ENCODE results near the gene NT5DC3.
A peak's percentile ranks its signal among the peaks of the same experiment; 100 is the strongest.

NT5DC3 gene

GRCh38 chr12:103799504-103799856 lies 41.6 kb downstream of the NT5DC3 start:
- ChIA-PET CTCF (no interaction called here), POLR2A (no interaction called here)
- H3K27ac ChIP-seq (ENCODE audit: insufficient read depth in 1 of 2, low read depth in 1 of 2, low read length in 2 of 2, poor library complexity in 1 of 2, severe bottlenecking in 2 of 2) = peak overlapping the region in 1 of 2 experiments; percentile 41
- peaks cover 7 to 37% (median 16%) of the 10 kb centered on the region in 4 experiments for H3K4me1 ChIP-seq (ENCODE audit: control extremely low read depth in 1 of 4, control insufficient read depth in 4 of 4, insufficient read depth in 4 of 4, low read length in 3 of 4)
- H3K4me3 ChIP-seq (ENCODE audit: control insufficient read depth in 1 of 7, extremely low read depth in 1 of 7, insufficient read depth in 4 of 7, low read depth in 2 of 7, low read length in 6 of 7) = no peak overlapping the region
- WGBS (ENCODE audit: insufficient coverage) = 33% methylated on average over 2 of the region's 4 CpGs
- peaks cover 0 to 4% (median 1%) of the 10 kb centered on the region in 5 experiments for H3K9me3 ChIP-seq (ENCODE audit: control extremely low read depth in 1 of 5, control insufficient read depth in 4 of 5, insufficient read depth in 2 of 5, low read depth in 1 of 5, low read length in 4 of 5)
- no peaks in the 10 kb centered on the region for H3K27me3 ChIP-seq (replicated peaks in 2 of 5; ENCODE audit: control insufficient read depth in 4 of 5, insufficient read depth in 5 of 5, low read length in 4 of 5)
- peaks cover 0 to 7% (median 0%) of the 10 kb centered on the region in 4 experiments for H3K36me3 ChIP-seq (ENCODE audit: control insufficient read depth in 4 of 4, insufficient read depth in 4 of 4, low read length in 3 of 4)
- peak in 2 of 3 donors; percentile 81 to 82 for DNase-seq

GRCh38 chr12:103798586-103798985 lies 42.4 kb downstream of the NT5DC3 start:
- ChIA-PET POLR2A (no interaction called here), CTCF (no interaction called here)
- Histone ChIP-seq H3K4me3 (ENCODE audit: control insufficient read depth in 1 of 7, extremely low read depth in 1 of 7, insufficient read depth in 4 of 7, low read depth in 2 of 7, low read length in 6 of 7) (no peak overlapping the region), H3K27me3 (replicated peaks in 2 of 5; ENCODE audit: control insufficient read depth in 4 of 5, insufficient read depth in 5 of 5, low read length in 4 of 5) (no peaks in the 10 kb centered on the region), H3K9me3 (ENCODE audit: control extremely low read depth in 1 of 5, control insufficient read depth in 4 of 5, insufficient read depth in 2 of 5, low read depth in 1 of 5, low read length in 4 of 5) (peaks cover 0 to 4% (median 1%) of the 10 kb centered on the region in 5 experiments), H3K27ac (ENCODE audit: insufficient read depth in 1 of 2, low read depth in 1 of 2, low read length in 2 of 2, poor library complexity in 1 of 2, severe bottlenecking in 2 of 2) (peak overlapping the region in 1 of 2 experiments; percentile 41), H3K4me1 (ENCODE audit: control extremely low read depth in 1 of 4, control insufficient read depth in 4 of 4, insufficient read depth in 4 of 4, low read length in 3 of 4) (peaks cover 7 to 37% (median 17%) of the 10 kb centered on the region in 4 experiments), H3K36me3 (ENCODE audit: control insufficient read depth in 4 of 4, insufficient read depth in 4 of 4, low read length in 3 of 4) (peaks cover 0 to 9% (median 1%) of the 10 kb centered on the region in 4 experiments)
- WGBS (ENCODE audit: insufficient coverage) = 100% methylated on average over 3 of the region's 4 CpGs
- no peak for DNase-seq

- Histone ChIP-seq H3K9me3 (ENCODE audit: control extremely low read depth in 1 of 5, control insufficient read depth in 4 of 5, insufficient read depth in 2 of 5, low read depth in 1 of 5, low read length in 4 of 5) (peaks cover 0 to 4% (median 1%) of the 10 kb centered on the region in 5 experiments), H3K27me3 (replicated peaks in 2 of 5; ENCODE audit: control insufficient read depth in 4 of 5, insufficient read depth in 5 of 5, low read length in 4 of 5) (no peaks in the 10 kb centered on the region), H3K27ac (ENCODE audit: insufficient read depth in 1 of 2, low read depth in 1 of 2, low read length in 2 of 2, poor library complexity in 1 of 2, severe bottlenecking in 2 of 2) (peak overlapping the region in 1 of 2 experiments; percentile 2), H3K4me3 (ENCODE audit: control insufficient read depth in 1 of 7, extremely low read depth in 1 of 7, insufficient read depth in 4 of 7, low read depth in 2 of 7, low read length in 6 of 7) (no peak overlapping the region), H3K4me1 (ENCODE audit: control extremely low read depth in 1 of 4, control insufficient read depth in 4 of 4, insufficient read depth in 4 of 4, low read length in 3 of 4) (peaks cover 0 to 9% (median 5%) of the 10 kb centered on the region in 4 experiments), H3K36me3 (ENCODE audit: control insufficient read depth in 4 of 4, insufficient read depth in 4 of 4, low read length in 3 of 4) (peaks cover 0 to 23% (median 5%) of the 10 kb centered on the region in 4 experiments)
- 40% methylated on average over 1 of the region's 4 CpGs for WGBS (ENCODE audit: insufficient coverage)
- ChIA-PET CTCF (interaction anchor here (0.6 to 1.6 kb wide), 2 partner anchors 10 to 23 kb away, joined by 3 to 7 read pairs; no protein-coding TSS in a partner anchor), POLR2A (no interaction called here)
- peak in 2 of 3 donors; percentile 49 to 53 for DNase-seq
Observed at GRCh38 chr12:103794309-103795213, 46.5 kb downstream of the NT5DC3 start.

GRCh38 chr12:103793512-103794045 lies 47.5 kb downstream of the NT5DC3 start:
- Histone ChIP-seq H3K36me3 (ENCODE audit: control insufficient read depth in 4 of 4, insufficient read depth in 4 of 4, low read length in 3 of 4) (peaks cover 0 to 23% (median 5%) of the 10 kb centered on the region in 4 experiments), H3K27me3 (replicated peaks in 2 of 5; ENCODE audit: control insufficient read depth in 4 of 5, insufficient read depth in 5 of 5, low read length in 4 of 5) (no peaks in the 10 kb centered on the region), H3K27ac (ENCODE audit: insufficient read depth in 1 of 2, low read depth in 1 of 2, low read length in 2 of 2, poor library complexity in 1 of 2, severe bottlenecking in 2 of 2) (no peak overlapping the region), H3K4me1 (ENCODE audit: control extremely low read depth in 1 of 4, control insufficient read depth in 4 of 4, insufficient read depth in 4 of 4, low read length in 3 of 4) (peaks cover 0 to 7% (median 3%) of the 10 kb centered on the region in 4 experiments), H3K4me3 (ENCODE audit: control insufficient read depth in 1 of 7, extremely low read depth in 1 of 7, insufficient read depth in 4 of 7, low read depth in 2 of 7, low read length in 6 of 7) (no peak overlapping the region), H3K9me3 (ENCODE audit: control extremely low read depth in 1 of 5, control insufficient read depth in 4 of 5, insufficient read depth in 2 of 5, low read depth in 1 of 5, low read length in 4 of 5) (no peaks in the 10 kb centered on the region)
- ChIA-PET CTCF (interaction anchor here (0.7 to 1.9 kb wide), 4 partner anchors 10 to 74 kb away, joined by 3 to 8 read pairs (median 4); no protein-coding TSS in a partner anchor), POLR2A (no interaction called here)
- WGBS (ENCODE audit: insufficient coverage) = 96% methylated on average over 9 of the region's 9 CpGs
- no peak for DNase-seq

- ChIA-PET POLR2A (no interaction called here), CTCF (interaction anchor here (0.7 to 1.9 kb wide), 6 partner anchors 10 to 75 kb away, joined by 3 to 8 read pairs (median 3); no protein-coding TSS in a partner anchor)
- no peak overlapping the region for H3K27ac ChIP-seq (ENCODE audit: insufficient read depth in 1 of 2, low read depth in 1 of 2, low read length in 2 of 2, poor library complexity in 1 of 2, severe bottlenecking in 2 of 2)
- 97% methylated on average over 3 of the region's 3 CpGs for WGBS (ENCODE audit: insufficient coverage)
- H3K36me3 ChIP-seq (ENCODE audit: control insufficient read depth in 4 of 4, insufficient read depth in 4 of 4, low read length in 3 of 4) = peaks cover 0 to 19% (median 5%) of the 10 kb centered on the region in 4 experiments
- no peak overlapping the region for H3K4me3 ChIP-seq (ENCODE audit: control insufficient read depth in 1 of 7, extremely low read depth in 1 of 7, insufficient read depth in 4 of 7, low read depth in 2 of 7, low read length in 6 of 7)
- no peak for DNase-seq
- peaks cover 0 to 7% (median 2%) of the 10 kb centered on the region in 4 experiments for H3K4me1 ChIP-seq (ENCODE audit: control extremely low read depth in 1 of 4, control insufficient read depth in 4 of 4, insufficient read depth in 4 of 4, low read length in 3 of 4)
- no peaks in the 10 kb centered on the region for H3K9me3 ChIP-seq (ENCODE audit: control extremely low read depth in 1 of 5, control insufficient read depth in 4 of 5, insufficient read depth in 2 of 5, low read depth in 1 of 5, low read length in 4 of 5)
- no peaks in the 10 kb centered on the region for H3K27me3 ChIP-seq (replicated peaks in 2 of 5; ENCODE audit: control insufficient read depth in 4 of 5, insufficient read depth in 5 of 5, low read length in 4 of 5)
Observed at GRCh38 chr12:103793046-103793445, 48.0 kb downstream of the NT5DC3 start.

GRCh38 chr12:103791350-103791920 lies 49.6 kb downstream of the NT5DC3 start:
- POLR2A ChIA-PET = no interaction called here
- Histone ChIP-seq H3K27ac (ENCODE audit: insufficient read depth in 1 of 2, low read depth in 1 of 2, low read length in 2 of 2, poor library complexity in 1 of 2, severe bottlenecking in 2 of 2) (no peak overlapping the region), H3K9me3 (ENCODE audit: control extremely low read depth in 1 of 5, control insufficient read depth in 4 of 5, insufficient read depth in 2 of 5, low read depth in 1 of 5, low read length in 4 of 5) (no peaks in the 10 kb centered on the region), H3K4me3 (ENCODE audit: control insufficient read depth in 1 of 7, extremely low read depth in 1 of 7, insufficient read depth in 4 of 7, low read depth in 2 of 7, low read length in 6 of 7) (no peak overlapping the region), H3K36me3 (ENCODE audit: control insufficient read depth in 4 of 4, insufficient read depth in 4 of 4, low read length in 3 of 4) (peaks cover 0 to 19% (median 5%) of the 10 kb centered on the region in 4 experiments), H3K4me1 (ENCODE audit: control extremely low read depth in 1 of 4, control insufficient read depth in 4 of 4, insufficient read depth in 4 of 4, low read length in 3 of 4) (peaks cover 0 to 7% (median 2%) of the 10 kb centered on the region in 4 experiments), H3K27me3 (replicated peaks in 2 of 5; ENCODE audit: control insufficient read depth in 4 of 5, insufficient read depth in 5 of 5, low read length in 4 of 5) (no peaks in the 10 kb centered on the region)
- CTCF ChIA-PET = interaction anchor here (1.3 kb wide), 1 partner anchor 14 kb away, joined by 3 read pairs; no protein-coding TSS in a partner anchor
- 83% methylated on average over 10 of the region's 10 CpGs for WGBS (ENCODE audit: insufficient coverage)
- DNase-seq = no peak
